ENCODE results near the gene JAML.
A peak's percentile ranks its signal among the peaks of the same experiment; 100 is the strongest.

The JAML gene

GRCh38 chr11:118163494-118163893 lies 61.3 kb downstream of the JAML start:
- no peak for DNase-seq

GRCh38 chr11:118162846-118163245 lies 62.0 kb downstream of the JAML start:
- no peak for DNase-seq

GRCh38 chr11:118161786-118162185 lies 63.0 kb downstream of the JAML start:
- no peak for DNase-seq

- DNase-seq, result no peak
Observed at GRCh38 chr11:118157186-118157895, 67.5 kb downstream of the JAML start.

GRCh38 chr11:118156531-118157185 lies 68.2 kb downstream of the JAML start:
- DNase-seq, result no peak

- no peak for DNase-seq
Observed at GRCh38 chr11:118155776-118156530, 68.9 kb downstream of the JAML start.

- DNase-seq, result no peak
Observed at GRCh38 chr11:118154641-118155040, 70.2 kb downstream of the JAML start.

- no peak for DNase-seq
Observed at GRCh38 chr11:118153976-118154375, 70.8 kb downstream of the JAML start.

GRCh38 chr11:118153516-118153915 lies 71.3 kb downstream of the JAML start:
- DNase-seq, result no peak

GRCh38 chr11:118152552-118153471 lies 72.0 kb downstream of the JAML start, which contains the start of gene SCN4B:
Gene SCN4B, minus strand, starts transcription at chr11:118152823. Its CDS starts 150 bp downstream, at chr11:118152673.
- peak; percentile 38 to 60 for DNase-seq

GRCh38 chr11:118152020-118152551 lies 72.7 kb downstream of the JAML start:
- no peak for DNase-seq

GRCh38 chr11:118151431-118151830 lies 73.4 kb downstream of the JAML start:
- DNase-seq, result no peak

GRCh38 chr11:118149493-118149892 lies 75.3 kb downstream of the JAML start:
- no peak for DNase-seq

- no peak for DNase-seq
Observed at GRCh38 chr11:118148856-118149255, 76.0 kb downstream of the JAML start.

- no peak for DNase-seq
Observed at GRCh38 chr11:118148240-118148639, 76.6 kb downstream of the JAML start.

- no peak for DNase-seq
Observed at GRCh38 chr11:118147502-118147901, 77.3 kb downstream of the JAML start.

- no peak for DNase-seq
Observed at GRCh38 chr11:118146554-118146953, 78.3 kb downstream of the JAML start.

GRCh38 chr11:118145285-118146227 lies 79.3 kb downstream of the JAML start:
- peak; percentile 65 to 76 for DNase-seq

GRCh38 chr11:118144301-118145268 lies 80.2 kb downstream of the JAML start:
- no peak for DNase-seq
